Vagina (tissue), 2 donors: ENCODE results near the gene CNTNAP5. TPM values are rescaled to one million over a fixed set of nuclear protein-coding genes. Genes with fewer than 3 reads are reported as not detected.

Experiments
- DNase-seq, 2 donors: peaks; one replicate each; pipeline ENCODE4 v3.0.0-alpha.2; 2017; ENCODE audit errors: extremely low spot score in 2 of 2
- H3K27ac ChIP-seq: fragments of 200-600 bp; sonication (generic); one replicate; pipeline ENCODE4 v1.5.1; 2019
- H3K27me3 ChIP-seq: fragments of 200-600 bp; sonication (generic); one replicate; pipeline ENCODE4 v1.5.1; 2019
- H3K36me3 ChIP-seq, 2 donors: fragments of 200-600 bp; sonication (generic); one replicate each; pipeline ENCODE4 v1.5.1; 2017 to 2019
- H3K4me1 ChIP-seq: fragments of 200-600 bp; sonication (generic); one replicate; pipeline ENCODE4 v1.5.1; 2019
- H3K4me3 ChIP-seq, 2 donors: fragments of 200-600 bp; sonication (generic); 1 replicate in 1 of 2; 2 replicates in 1 of 2; pipeline ENCODE4 v1.5.1; 2016 to 2019
- H3K9me3 ChIP-seq: fragments of 200-600 bp; sonication (generic); one replicate; pipeline ENCODE4 v1.5.1; 2019
- CTCF ChIP-seq, 3 experiments: fragments of 450-650 bp in 2 of 3; fragments of 200-600 bp in 1 of 3; sonication (generic) in 1 of 3; IDR thresholded peaks; one replicate each; pipeline ENCODE4 v1.5.1; 2017 to 2019; ENCODE audit warnings: antibody characterized with exemption in 3 of 3, mild to moderate bottlenecking in 2 of 3, moderate library complexity in 2 of 3
- POLR2A ChIP-seq, 2 donors: fragments of 450-650 bp; IDR thresholded peaks; one replicate each; pipeline ENCODE4 v1.6.1; 2017; ENCODE audit warnings: antibody characterized with exemption in 2 of 2, mild to moderate bottlenecking in 2 of 2, moderate library complexity in 2 of 2
- POLR2AphosphoS5 ChIP-seq, 2 donors: sonication (generic); formaldehyde crosslinking; IDR thresholded peaks; one replicate each; pipeline ENCODE4 v1.9.0; 2017; ENCODE audit warnings: antibody characterized with exemption in 2 of 2, mild to moderate bottlenecking in 2 of 2, low read depth in 1 of 2; ENCODE audit not compliant: insufficient read depth in 1 of 2
- intact Hi-C: fragments of 100-400 bp; cut with DNase I; formaldehyde crosslinking; loops from one replicate; pipeline ENCODE4 v1.15.1; 2023
- total RNA-seq: library from RNA; depleted of rRNA; stranded (reverse); fragments of >200 nt; gene quantifications from one replicate; pipeline ENCODE4 v1.2.3, GENCODE V29; 2016

Gene CNTNAP5
- total RNA-seq, 1 donor from 2014 or later, result not detected

- intact Hi-C loops, result no loop called here
- H3K4me3 ChIP-seq, result no peak overlapping the region
- no peaks in the 10 kb centered on the region for H3K36me3 ChIP-seq
- TF ChIP-seq POLR2AphosphoS5 (IDR thresholded peaks at IDR 0.05; ENCODE audit: insufficient read depth in 1 of 2, low read depth in 1 of 2) (no peak), POLR2A (IDR thresholded peaks at IDR 0.05) (no peak), CTCF (IDR thresholded peaks at IDR 0.05) (no peak)
- DNase-seq, result no peak
- H3K4me1 ChIP-seq, result no peaks in the 10 kb centered on the region
- no peak overlapping the region for H3K27ac ChIP-seq
- H3K9me3 ChIP-seq, result no peaks in the 10 kb centered on the region
- H3K27me3 ChIP-seq, result no peaks in the 10 kb centered on the region
Observed at GRCh38 chr2:124121106-124121505, 96.0 kb downstream of the CNTNAP5 start.

DNA sequence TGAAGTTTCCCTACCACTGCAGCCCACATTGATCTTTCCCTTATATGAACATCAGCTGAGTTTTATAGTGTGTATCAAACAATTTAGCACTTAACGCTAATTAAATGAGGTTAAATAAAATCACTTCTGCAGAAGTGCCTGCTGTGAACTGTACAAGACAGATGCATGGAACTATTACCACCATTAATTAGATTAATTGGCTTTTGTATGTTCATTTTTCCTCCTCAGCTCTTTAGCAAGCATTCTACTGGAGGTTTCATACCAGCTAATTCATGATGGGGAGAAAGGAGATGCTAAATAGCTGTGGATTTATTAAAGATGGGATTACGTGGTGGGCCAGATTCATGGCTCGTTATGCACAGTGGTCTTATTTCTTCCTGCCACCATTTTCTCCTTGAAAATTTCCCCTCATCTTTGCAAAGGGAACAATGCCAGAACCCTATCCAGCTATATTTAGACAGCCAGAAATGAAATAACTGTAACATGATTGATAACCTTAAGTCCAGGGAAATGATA lies 96.7 kb downstream of the CNTNAP5 start:
- DNase-seq, result no peak
- Histone ChIP-seq H3K36me3 (no peaks in the 10 kb centered on the region), H3K27me3 (no peaks in the 10 kb centered on the region), H3K9me3 (no peaks in the 10 kb centered on the region), H3K4me3 (no peak overlapping the region), H3K27ac (no peak overlapping the region), H3K4me1 (no peaks in the 10 kb centered on the region)
- intact Hi-C loops, result no loop called here
- TF ChIP-seq POLR2AphosphoS5 (IDR thresholded peaks at IDR 0.05; ENCODE audit: insufficient read depth in 1 of 2, low read depth in 1 of 2) (no peak), POLR2A (IDR thresholded peaks at IDR 0.05) (no peak), CTCF (IDR thresholded peaks at IDR 0.05) (no peak)

DNA sequence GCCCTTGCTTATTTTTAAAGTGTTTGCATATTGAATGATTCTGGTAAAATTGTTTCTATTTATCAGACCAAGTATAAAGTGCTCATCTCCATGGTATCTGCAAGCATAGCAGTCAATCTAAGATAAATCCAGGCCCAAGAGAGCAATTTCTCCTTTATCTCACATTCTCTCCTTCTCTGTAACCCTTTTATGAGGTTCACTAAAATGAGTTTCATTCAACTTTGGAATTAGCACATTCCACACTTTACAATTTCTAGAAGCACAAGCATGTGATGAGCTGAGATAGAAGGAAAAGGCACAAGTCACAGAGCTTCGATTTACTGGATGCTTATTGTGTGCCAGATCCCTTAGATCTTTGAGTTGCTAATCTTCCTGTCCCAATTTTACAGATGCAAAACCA lies 97.3 kb downstream of the CNTNAP5 start:
- H3K27me3 ChIP-seq, result no peaks in the 10 kb centered on the region
- no peaks in the 10 kb centered on the region for H3K36me3 ChIP-seq
- no peak overlapping the region for H3K4me3 ChIP-seq
- H3K9me3 ChIP-seq, result no peaks in the 10 kb centered on the region
- no peak overlapping the region for H3K27ac ChIP-seq
- intact Hi-C loops, result no loop called here
- TF ChIP-seq POLR2AphosphoS5 (IDR thresholded peaks at IDR 0.05; ENCODE audit: insufficient read depth in 1 of 2, low read depth in 1 of 2), result no peak
- TF ChIP-seq CTCF (IDR thresholded peaks at IDR 0.05), result no peak
- TF ChIP-seq POLR2A (IDR thresholded peaks at IDR 0.05), result no peak
- no peak for DNase-seq
- no peaks in the 10 kb centered on the region for H3K4me1 ChIP-seq

DNA sequence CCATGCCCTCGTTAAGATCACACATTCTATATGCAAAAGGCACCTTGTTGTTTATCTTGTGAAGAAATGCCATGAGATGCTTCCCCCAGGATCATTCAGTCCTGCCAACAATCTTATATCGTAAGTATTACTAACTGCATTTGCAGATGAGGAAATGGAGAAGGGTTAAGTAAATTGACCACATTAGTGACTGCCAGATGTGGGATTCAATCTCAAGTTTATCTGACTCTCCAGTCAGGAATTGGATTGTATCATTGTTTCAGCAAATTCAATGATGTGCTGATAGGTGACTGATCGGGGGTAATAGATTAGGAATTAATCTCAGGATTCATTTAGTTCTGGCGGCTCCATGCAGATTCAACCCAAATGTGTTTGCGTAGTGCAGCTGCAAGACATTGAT lies 106.2 kb downstream of the CNTNAP5 start:
- no peaks in the 10 kb centered on the region for H3K27me3 ChIP-seq
- no peak overlapping the region for H3K27ac ChIP-seq
- H3K4me1 ChIP-seq, result no peaks in the 10 kb centered on the region
- no peak overlapping the region for H3K4me3 ChIP-seq
- no peaks in the 10 kb centered on the region for H3K9me3 ChIP-seq
- H3K36me3 ChIP-seq, result no peaks in the 10 kb centered on the region
- TF ChIP-seq POLR2A (IDR thresholded peaks at IDR 0.05) (no peak), POLR2AphosphoS5 (IDR thresholded peaks at IDR 0.05; ENCODE audit: insufficient read depth in 1 of 2, low read depth in 1 of 2) (no peak), CTCF (IDR thresholded peaks at IDR 0.05) (no peak)
- no peak for DNase-seq
- intact Hi-C loops, result no loop called here

DNA sequence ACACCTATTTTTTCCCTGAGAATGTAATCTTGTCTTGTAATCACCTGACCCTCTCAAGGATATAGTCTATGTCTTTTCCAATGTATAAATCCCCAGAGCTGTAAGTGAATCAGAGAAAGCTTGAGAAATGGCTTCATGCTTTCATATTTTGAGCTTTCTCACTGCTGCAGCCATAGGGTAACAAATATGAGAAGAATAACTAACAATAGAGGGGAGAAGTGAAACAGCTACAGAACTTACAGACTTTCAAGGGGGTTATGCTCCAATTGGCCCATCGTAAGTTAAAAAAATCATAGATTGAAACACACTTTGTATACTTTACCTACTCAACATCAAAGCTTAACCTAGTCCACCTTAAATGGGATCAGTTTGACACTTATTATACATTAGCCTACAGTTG lies 111.0 kb downstream of the CNTNAP5 start:
- Histone ChIP-seq H3K27me3 (no peaks in the 10 kb centered on the region), H3K4me3 (no peak overlapping the region), H3K9me3 (no peaks in the 10 kb centered on the region), H3K27ac (no peak overlapping the region), H3K4me1 (no peaks in the 10 kb centered on the region), H3K36me3 (no peaks in the 10 kb centered on the region)
- intact Hi-C loops, result no loop called here
- TF ChIP-seq CTCF (IDR thresholded peaks at IDR 0.05) (no peak), POLR2A (IDR thresholded peaks at IDR 0.05) (no peak), POLR2AphosphoS5 (IDR thresholded peaks at IDR 0.05; ENCODE audit: insufficient read depth in 1 of 2, low read depth in 1 of 2) (no peak)
- no peak for DNase-seq
